Hindlimb muscle (tissue), 1 donor: Measurements from ENCODE around the gene PARVB. TPM values are rescaled to one million over a fixed set of nuclear protein-coding genes. Genes with fewer than 3 reads are reported as not detected.
A peak's percentile ranks its signal among the peaks of the same experiment; 100 is the strongest.

Experiments used
- DNase-seq: peaks from one replicate; pipeline ENCODE4 v3.0.0-alpha.2; 2013
- polyA plus RNA-seq: library from polyadenylated mRNA; unstranded; fragments of 120-200 nt; gene quantifications from one replicate; pipeline ENCODE4 v1.2.1, GENCODE V29; 2013; ENCODE audit not compliant: insufficient read length

The PARVB gene
- polyA plus RNA-seq, 1 donor: 52.7 TPM

DNA sequence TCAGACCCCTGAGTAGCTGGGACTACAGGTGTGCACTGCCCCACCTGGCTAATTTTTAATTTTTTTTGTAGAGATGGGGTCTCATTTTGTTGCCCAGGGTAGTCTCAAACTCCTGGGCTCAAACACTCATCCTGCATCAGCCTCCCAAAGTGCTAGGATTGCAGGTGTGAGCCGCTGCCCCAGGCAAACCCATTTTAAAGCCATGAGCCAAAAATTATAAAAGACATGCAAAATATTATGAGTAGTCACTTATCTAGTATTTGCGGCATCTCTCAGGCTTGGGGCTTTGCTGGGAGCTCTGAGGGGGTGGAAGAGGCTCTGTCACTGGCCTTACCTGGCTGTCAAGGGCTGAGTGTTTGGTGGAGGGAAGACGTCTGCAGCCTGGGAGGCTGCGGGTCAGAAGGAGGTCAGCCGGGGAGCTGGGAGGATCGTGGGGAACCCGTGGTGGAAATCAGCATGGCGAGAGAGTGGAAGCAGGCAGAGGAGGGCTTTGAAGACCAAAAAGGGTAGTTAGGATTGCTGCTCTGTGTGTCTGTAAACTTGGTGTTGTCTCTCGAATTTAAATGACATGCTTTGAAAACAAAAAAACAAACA is 87.6 kb downstream of the PARVB start:
- no peak for DNase-seq

DNA sequence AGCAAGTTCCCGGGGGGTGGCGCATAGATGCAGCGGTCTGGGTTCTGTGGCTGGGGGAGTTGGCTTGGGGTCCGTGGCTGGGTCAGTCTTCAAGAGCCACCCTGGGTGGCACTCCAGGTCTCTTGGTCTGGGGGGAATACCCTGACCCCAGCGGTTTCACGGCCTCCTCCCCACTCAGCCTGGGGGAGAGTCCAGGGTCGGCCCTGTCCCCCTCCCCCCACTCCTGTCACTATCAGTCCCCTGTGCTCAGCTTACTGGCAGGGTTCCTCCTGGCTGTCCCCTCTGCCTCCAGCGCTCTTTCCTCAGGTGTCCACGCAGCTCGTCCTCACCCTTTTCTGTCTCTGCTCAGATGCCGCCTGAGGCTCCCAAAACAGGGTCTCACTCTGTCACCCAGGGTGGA is 88.1 kb downstream of the PARVB start:
- DNase-seq: no peak

- DNase-seq: no peak
These were observed 92.2 kb downstream of the PARVB start for GRCh38 chr22:44116331-44116730.

- DNase-seq: no peak
These were observed 92.9 kb downstream of the PARVB start for GRCh38 chr22:44116755-44117684.

GRCh38 chr22:44117746-44118145 is 93.6 kb downstream of the PARVB start:
- peak; percentile 53 for DNase-seq

- no peak for DNase-seq
These were observed 94.7 kb downstream of the PARVB start for GRCh38 chr22:44118645-44119315.

DNA sequence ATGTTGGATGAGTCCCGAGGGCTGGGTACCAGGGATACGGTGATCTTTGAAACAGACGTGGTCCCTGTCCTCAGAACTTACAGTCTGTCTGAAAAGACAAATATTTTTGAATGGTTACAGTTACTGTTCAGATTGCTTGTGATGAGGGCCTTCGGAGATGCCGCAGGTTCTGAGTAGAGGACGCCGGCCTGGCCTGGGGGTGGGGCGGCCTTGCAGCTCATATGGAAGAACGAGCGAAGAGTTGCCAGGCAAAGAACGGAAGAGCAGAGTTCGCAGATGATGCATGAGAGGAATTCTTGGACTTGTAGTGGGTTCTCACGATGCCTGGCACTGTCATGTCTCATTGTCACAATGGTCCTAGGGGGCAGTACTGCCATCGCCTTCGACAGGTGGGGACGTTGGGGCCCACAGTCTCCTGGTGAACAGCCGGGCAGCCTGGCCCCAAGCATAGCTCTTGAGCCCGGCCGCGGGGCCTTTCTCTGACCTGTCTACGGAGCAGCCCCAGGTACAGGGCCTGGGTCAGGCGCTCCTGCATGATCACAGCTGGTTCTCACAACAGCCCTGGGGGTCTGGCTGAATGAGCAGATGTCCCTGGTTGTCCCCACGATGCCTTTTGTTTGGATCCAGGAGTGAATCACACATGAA is 95.7 kb downstream of the PARVB start:
- no peak for DNase-seq

DNA sequence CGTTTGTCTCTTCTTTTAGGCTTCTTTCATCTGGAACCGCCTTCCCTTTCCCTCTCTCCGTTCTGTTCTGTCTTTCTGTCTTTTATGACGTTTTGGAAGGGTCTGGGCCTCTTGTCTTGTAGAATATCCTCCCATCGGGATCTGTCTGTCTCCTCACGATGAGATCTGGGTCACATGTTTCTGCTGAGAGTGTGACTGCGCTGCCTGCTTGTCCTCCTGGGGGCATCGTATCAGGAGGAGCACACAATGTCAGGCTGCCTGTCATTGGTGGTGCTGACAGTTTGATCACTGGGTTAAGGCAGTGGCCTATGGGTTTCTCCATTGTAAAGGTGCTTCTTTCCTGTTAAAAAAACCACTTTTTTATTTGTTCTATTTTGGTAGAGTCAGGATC is 96.2 kb downstream of the PARVB start:
- DNase-seq: no peak

DNA sequence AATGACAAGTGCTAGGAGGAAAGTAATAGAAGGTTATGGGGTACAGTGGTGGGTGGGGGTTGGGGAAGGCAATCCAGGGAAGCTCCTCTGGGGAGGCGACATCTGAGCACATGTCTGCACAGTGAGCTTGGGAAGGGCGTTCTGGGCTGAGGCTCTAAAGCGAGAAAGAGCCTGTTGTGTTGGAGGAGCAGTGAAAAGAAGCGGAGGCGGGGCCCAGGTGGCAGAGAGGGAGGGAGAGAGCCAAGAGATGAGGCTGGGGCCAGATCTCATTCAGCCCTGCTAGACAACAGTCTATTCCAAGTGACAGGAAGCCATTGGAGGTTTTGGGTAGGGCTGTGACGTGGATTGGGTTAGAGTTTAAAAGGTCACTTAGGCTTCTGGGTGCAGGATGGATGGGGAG is 101.3 kb downstream of the PARVB start:
- DNase-seq: no peak

DNA sequence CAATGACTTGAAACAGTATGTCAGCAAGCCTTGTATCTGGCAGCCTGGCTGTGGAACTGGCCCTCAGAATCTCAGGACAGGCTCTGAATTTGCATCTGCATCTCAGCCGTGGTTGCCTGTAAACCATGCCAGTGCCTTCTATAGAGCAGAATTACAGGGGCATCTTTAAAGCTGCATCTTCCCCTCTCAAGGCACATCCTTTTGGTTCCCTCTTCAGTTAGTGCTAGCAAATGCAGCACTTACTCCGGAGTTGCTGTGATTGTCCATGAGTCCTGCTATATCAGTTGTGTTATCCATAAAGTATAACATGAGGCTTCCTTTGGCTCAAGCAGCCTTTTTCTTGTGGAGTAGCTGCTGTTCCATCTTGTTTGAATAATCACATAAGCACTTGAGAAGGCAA is 102.7 kb downstream of the PARVB start:
- DNase-seq: no peak

DNA sequence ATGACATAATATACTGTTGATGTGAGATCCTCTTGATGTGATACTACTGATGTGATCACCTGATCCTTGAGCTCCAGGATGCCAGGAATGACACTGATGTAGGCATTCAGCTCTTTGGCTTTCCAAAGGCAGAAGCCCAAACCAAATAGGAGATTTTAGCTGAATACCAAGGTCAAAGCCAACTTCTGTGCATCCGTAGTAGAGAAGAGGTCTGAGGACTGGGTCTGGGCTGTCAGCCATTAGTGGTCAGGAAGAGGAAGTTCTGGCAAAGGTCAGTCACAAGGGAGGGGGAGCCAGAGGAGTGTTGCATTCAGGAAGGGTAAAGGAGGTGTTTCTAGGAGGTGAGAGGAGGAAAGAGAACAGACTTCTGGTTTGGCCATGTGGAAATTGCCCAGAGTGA is 103.3 kb downstream of the PARVB start:
- no peak for DNase-seq

DNA sequence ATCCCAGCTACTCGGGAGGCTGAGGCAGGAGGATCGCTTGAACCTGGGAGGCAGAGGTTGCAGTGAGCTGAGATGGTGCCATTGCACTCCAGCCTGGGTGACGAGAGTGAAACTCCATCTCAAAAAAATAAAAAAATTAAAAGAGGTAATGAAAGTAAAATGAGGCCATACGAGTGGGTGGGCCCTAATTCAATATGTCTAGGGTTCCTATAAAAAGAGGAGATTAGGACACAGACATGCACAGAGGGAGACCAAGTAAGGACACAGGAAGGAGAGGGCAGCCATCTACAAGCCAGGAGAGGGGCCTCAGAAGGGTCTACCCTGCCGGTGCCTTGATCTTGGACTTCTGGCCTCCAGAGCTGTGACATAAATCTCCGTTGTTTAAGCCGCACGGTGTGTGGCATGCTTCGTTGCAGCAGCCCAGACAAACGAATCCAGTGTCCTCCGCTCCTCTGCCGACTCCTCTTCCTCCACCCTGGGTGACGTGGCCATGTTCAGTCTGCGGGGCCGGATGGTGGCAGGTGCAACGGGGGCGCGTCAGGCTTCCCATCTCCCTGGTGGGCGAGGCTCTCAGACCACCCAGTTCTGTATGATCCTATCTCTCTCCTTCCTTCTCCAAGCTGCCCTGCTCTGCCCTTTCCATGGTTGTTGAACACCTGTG is 105.0 kb downstream of the PARVB start:
- DNase-seq: no peak

DNA sequence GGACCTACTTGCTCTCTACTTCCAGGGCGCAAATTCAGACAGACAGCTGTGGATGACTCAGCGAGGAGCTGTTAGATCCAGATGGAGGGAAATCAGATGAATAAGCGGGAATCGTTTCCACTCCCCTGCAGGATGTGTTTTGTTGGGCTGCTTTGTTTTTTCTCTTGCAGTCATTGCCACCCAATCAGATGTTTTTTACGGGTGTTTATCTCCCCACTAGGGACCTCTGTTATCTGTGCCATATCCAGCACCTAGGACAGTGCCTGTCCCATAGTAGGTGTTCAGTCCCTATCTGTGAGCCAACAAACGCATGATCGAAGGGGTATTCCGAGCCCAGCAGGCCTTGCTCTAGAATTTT is 105.5 kb downstream of the PARVB start:
- no peak for DNase-seq

- DNase-seq: no peak
These were observed 106.1 kb downstream of the PARVB start for GRCh38 chr22:44130076-44130711.

- DNase-seq: no peak
These were observed 107.3 kb downstream of the PARVB start for GRCh38 chr22:44131412-44131811.

DNA sequence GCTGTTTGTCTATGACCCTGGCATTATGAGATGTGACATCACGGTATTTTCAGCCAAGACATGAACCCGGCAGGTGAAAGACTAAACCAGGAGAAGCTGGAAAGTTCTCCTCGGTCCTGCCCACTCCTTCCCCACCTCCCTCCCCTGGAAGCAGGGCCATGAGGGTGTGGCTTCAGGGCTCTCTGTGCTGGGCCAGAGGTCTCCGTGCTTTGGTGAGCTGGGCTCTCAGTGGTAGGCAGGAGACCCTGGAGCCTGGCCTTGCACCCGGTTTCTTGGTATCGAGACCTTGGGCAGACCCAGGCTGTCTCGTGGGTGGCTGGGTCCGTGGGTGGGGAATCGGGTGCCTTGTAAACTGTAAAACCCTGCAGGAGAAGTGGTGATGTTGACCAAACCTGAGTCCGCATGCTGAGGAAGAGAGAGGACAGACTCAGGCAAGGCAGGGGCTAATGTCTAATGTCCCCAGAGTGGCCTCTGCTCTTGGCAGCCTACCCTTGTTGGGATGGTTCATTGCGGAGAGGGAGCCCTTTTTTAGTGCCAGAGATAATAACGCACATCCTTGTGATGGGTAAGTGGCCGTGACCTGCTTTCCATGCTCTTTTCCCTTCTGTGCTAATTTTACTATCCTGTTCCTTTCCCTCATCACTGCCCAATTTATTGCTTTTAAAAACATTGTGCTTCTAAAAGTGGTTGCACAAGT is 108.0 kb downstream of the PARVB start:
- no peak for DNase-seq

GRCh38 chr22:44132724-44133123 is 108.6 kb downstream of the PARVB start:
- no peak for DNase-seq

DNA sequence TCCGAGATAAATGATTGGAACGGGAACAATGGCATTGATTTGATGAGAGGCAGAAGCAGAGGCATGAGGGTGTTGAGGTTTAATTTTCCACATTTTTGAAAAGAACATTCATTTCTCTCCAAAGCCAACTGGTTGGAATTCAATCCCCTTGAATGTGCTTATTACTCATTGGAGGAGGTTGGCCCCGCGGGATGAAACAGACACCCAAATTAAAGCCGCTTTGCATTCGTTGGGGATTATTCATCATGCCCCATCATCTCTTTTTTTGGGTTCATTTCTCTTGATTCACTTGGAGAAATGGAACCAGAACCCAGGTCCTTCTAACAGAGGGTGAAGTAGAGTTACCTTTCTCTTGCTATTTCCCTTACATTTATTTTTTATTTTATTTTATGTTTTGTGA is 109.1 kb downstream of the PARVB start:
- DNase-seq: no peak

DNA sequence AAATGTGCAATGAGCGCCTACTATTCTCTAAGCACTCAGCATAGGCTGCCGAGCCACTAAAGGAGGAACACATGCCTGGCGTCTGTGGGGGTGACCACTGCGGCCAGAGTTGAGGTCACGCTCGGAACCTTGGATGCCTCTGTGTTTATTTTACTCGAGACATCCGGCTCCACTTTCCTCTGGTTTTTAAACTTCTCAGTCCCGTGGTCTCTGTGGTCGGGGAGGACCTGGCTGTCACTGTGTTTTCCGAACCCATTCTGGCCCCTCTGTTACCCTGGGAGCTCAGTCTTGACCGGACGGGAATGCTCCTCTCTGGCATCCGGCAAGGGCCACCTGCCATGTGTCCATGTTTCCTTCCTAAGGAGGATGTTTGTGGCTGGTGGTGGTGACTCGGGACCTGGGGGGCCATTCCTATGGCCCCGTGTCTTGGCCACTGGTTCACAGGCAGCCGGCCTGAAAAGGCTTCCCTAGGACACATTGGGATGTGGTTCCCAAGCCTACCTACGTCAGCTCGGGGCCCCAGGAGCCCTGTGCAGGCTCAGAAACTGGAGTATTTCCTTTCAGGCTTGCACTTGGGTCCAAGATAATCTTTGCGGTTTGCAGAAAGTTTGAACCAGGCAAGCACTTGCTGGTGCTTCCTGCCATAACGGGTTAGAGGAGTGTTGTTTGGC is 109.9 kb downstream of the PARVB start:
- no peak for DNase-seq

- no peak for DNase-seq
These were observed 112.0 kb downstream of the PARVB start for GRCh38 chr22:44136112-44136511.

GRCh38 chr22:44136786-44137185 is 112.7 kb downstream of the PARVB start:
- no peak for DNase-seq
